Measurements from ENCODE around the gene HSD17B12.
"Not testable (repeated sequence)": the region's sequence is repeated elsewhere in the genome, so short reads cannot be mapped to it uniquely, and the experiment has no call there.

HSD17B12 gene

GRCh38 chr11:43681401-43681942 is 934 bp downstream of the HSD17B12 start:
- TF ChIP-seq ARNTL (CRISPR knock-in tag; IDR thresholded peaks at IDR 0.05; ENCODE audit: borderline replicate concordance, low read depth) (no peak), RARB (CRISPR knock-in tag; IDR thresholded peaks at IDR 0.05) (no peak), OSR1 (CRISPR knock-in tag; IDR thresholded peaks at IDR 0.05) (no peak), CSDC2 (CRISPR knock-in tag; IDR thresholded peaks at IDR 0.05) (no peak), ZNF8 (CRISPR knock-in tag; IDR thresholded peaks at IDR 0.05) (no peak), BACH2 (CRISPR knock-in tag; IDR thresholded peaks at IDR 0.05; ENCODE audit: borderline replicate concordance) (no peak), ESRRG (CRISPR knock-in tag; IDR thresholded peaks at IDR 0.05) (no peak), ZNF70 (CRISPR knock-in tag; IDR thresholded peaks at IDR 0.05) (no peak), TSHZ2 (CRISPR knock-in tag; IDR thresholded peaks at IDR 0.05) (0 out of 2 replicates have a peak, but pooled peaks have one; percentile 20)
- no peak for ATAC-seq

GRCh38 chr11:43682081-43682480 is 1.5 kb downstream of the HSD17B12 start:
- not testable (repeated sequence) for ATAC-seq

GRCh38 chr11:43685440-43685839 is 4.9 kb downstream of the HSD17B12 start:
- TF ChIP-seq ZNF565 (CRISPR knock-in tag; conservative IDR thresholded peaks at IDR 0.05; ENCODE audit: low read depth) (no peak), GLIS3 (CRISPR knock-in tag; IDR thresholded peaks at IDR 0.05) (no peak), POU6F1 (CRISPR knock-in tag; IDR thresholded peaks at IDR 0.05; ENCODE audit: borderline replicate concordance, low read depth) (no peak), TOX (CRISPR knock-in tag; IDR thresholded peaks at IDR 0.05; ENCODE audit: borderline replicate concordance) (no peak)
- ATAC-seq = no peak

- TF ChIP-seq CSRNP3 (CRISPR knock-in tag; IDR thresholded peaks at IDR 0.05) (no peak), OSR1 (CRISPR knock-in tag; IDR thresholded peaks at IDR 0.05) (no peak), POU6F1 (CRISPR knock-in tag; IDR thresholded peaks at IDR 0.05; ENCODE audit: borderline replicate concordance, low read depth) (no peak), SNAI2 (CRISPR knock-in tag; IDR thresholded peaks at IDR 0.05) (no peak), BACH2 (CRISPR knock-in tag; IDR thresholded peaks at IDR 0.05; ENCODE audit: borderline replicate concordance) (no peak), CSDC2 (CRISPR knock-in tag; IDR thresholded peaks at IDR 0.05) (no peak), ZNF565 (CRISPR knock-in tag; conservative IDR thresholded peaks at IDR 0.05; ENCODE audit: low read depth) (no peak), PATZ1 (CRISPR knock-in tag; IDR thresholded peaks at IDR 0.05; ENCODE audit: borderline replicate concordance) (no peak), TCF4 (CRISPR knock-in tag; IDR thresholded peaks at IDR 0.05; ENCODE audit: borderline replicate concordance) (no peak), TSHZ2 (CRISPR knock-in tag; IDR thresholded peaks at IDR 0.05) (no peak), ESRRG (CRISPR knock-in tag; IDR thresholded peaks at IDR 0.05) (no peak), ZFP3 (CRISPR knock-in tag; IDR thresholded peaks at IDR 0.05) (no peak), ZC3H10 (CRISPR knock-in tag; IDR thresholded peaks at IDR 0.05) (no peak), PPARA (CRISPR knock-in tag; IDR thresholded peaks at IDR 0.05; ENCODE audit: borderline replicate concordance) (no peak), CREB5 (CRISPR knock-in tag; IDR thresholded peaks at IDR 0.05; ENCODE audit: low read depth) (no peak), ZFP30 (CRISPR knock-in tag; IDR thresholded peaks at IDR 0.05) (no peak), RARB (CRISPR knock-in tag; IDR thresholded peaks at IDR 0.05) (no peak), ARNTL (CRISPR knock-in tag; IDR thresholded peaks at IDR 0.05; ENCODE audit: borderline replicate concordance, low read depth) (no peak), TOX (CRISPR knock-in tag; IDR thresholded peaks at IDR 0.05; ENCODE audit: borderline replicate concordance) (no peak)
- no peak; the same call in 2 of the 3 replicates for ATAC-seq
Observed at GRCh38 chr11:43686207-43686606, 5.7 kb downstream of the HSD17B12 start.
